GM20000 (cell line): ENCODE measurements around the gene MTMR3.

ENCODE experiments used
- DNase-seq: peaks from one replicate; pipeline ENCODE4 v3.0.0; 2012; ENCODE audit warnings: low spot score
- CTCF ChIP-seq: IDR thresholded peaks from 2 replicates; pipeline ENCODE4 v1.5.1; 2012; ENCODE audit warnings: mild to moderate bottlenecking, control low read depth; ENCODE audit errors: extremely low read depth, missing control alignments

Gene MTMR3

GRCh38 chr22:30033137-30033536, 150.2 kb downstream of the MTMR3 start:
- no peak for DNase-seq
- TF ChIP-seq CTCF = no peak

- TF ChIP-seq CTCF = no peak
- no peak for DNase-seq
These were observed 150.9 kb downstream of the MTMR3 start for GRCh38 chr22:30033901-30034300.

GRCh38 chr22:30036656-30037055, 153.7 kb downstream of the MTMR3 start:
- TF ChIP-seq CTCF = no peak
- DNase-seq = no peak

DNA sequence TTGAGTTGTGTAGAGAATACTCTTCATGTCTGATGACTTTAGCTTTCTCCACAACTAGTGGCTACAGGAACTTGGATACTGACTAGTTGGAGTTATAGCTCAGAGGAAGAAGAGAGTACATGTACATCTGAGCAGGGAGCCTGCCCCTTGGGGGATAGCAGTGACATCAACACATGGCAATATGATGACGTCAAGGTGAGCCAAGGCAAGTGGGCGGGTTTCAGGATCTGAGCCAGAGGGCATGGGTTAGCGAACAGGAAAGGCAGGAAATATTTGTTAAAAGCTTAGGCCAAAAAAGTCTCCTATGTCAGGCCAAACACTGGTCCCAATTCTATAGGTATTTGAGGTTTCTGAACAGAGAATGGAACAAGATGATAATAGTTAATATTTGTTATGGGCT, 155.2 kb downstream of the MTMR3 start:
- TF ChIP-seq CTCF = no peak
- no peak for DNase-seq

- no peak for TF ChIP-seq CTCF
- no peak for DNase-seq
These were observed 157.7 kb downstream of the MTMR3 start for GRCh38 chr22:30040499-30041260.

- TF ChIP-seq CTCF = no peak
- DNase-seq = no peak
These were observed 158.5 kb downstream of the MTMR3 start for GRCh38 chr22:30041475-30041874.

GRCh38 chr22:30041881-30042280, 158.9 kb downstream of the MTMR3 start:
- no peak for DNase-seq
- no peak for TF ChIP-seq CTCF
